Measurements from ENCODE around the gene ANKS1B. TPM values are rescaled to one million over a fixed set of nuclear protein-coding genes. Genes with fewer than 3 reads are reported as not detected.

Gene ANKS1B
- total RNA-seq, 2 donors from 2014 or later, result 45.5 to 65.9 TPM

DNA sequence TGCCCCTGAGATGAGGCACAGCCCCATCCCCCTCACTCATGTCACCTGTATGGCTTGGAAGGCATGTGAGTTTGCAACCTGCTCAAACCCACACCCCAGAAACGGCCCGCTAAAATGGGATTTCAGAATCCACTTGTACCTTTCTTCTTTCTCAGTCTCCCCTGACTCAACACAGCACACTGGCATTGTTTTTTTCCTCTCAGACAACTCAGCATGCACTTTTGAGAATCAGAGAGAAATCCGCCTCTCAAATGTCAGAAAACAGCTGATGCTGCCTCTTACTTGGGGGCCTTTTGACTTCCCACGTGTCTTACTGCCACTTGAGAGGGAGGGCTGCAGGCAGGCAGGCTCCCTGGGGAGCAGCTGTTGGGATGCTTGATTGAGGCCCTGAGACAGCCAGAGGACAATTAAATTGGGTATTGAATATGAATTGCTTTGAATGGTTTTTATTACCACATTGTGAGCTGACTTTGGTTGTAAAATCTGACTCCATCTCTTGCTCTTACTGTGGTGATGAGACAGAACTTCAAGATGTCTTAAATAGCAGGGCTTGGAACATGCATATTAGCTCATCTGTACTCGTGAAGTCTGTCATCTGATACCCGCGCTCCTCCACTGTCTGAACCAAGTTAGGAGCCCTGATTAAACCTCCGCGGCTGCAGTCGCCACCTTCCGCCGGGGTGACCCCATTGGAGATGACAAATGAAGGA, 1243.0 kb downstream of the ANKS1B start:
- TF ChIP-seq, protein P1, sequence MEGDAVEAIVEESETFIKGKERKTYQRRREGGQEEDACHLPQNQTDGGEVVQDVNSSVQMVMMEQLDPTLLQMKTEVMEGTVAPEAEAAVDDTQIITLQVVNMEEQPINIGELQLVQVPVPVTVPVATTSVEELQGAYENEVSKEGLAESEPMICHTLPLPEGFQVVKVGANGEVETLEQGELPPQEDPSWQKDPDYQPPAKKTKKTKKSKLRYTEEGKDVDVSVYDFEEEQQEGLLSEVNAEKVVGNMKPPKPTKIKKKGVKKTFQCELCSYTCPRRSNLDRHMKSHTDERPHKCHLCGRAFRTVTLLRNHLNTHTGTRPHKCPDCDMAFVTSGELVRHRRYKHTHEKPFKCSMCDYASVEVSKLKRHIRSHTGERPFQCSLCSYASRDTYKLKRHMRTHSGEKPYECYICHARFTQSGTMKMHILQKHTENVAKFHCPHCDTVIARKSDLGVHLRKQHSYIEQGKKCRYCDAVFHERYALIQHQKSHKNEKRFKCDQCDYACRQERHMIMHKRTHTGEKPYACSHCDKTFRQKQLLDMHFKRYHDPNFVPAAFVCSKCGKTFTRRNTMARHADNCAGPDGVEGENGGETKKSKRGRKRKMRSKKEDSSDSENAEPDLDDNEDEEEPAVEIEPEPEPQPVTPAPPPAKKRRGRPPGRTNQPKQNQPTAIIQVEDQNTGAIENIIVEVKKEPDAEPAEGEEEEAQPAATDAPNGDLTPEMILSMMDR (IDR thresholded peaks at IDR 0.05), result no peak
- Histone ChIP-seq H3K27me3 (replicated peaks; ENCODE audit: insufficient read depth) (no peaks in the 10 kb centered on the region), H3K27ac (no peak overlapping the region), H3K9me3 (no peaks in the 10 kb centered on the region), H3K36me3 (no peaks in the 10 kb centered on the region), H3K4me1 (ENCODE audit: control insufficient read depth in 1 of 2, low read depth in 2 of 2) (peaks cover 0 to 6% of the 10 kb centered on the region in 2 donors), H3K4me3 (no peak overlapping the region)
- ATAC-seq (ENCODE audit: insufficient number of reproducible peaks, low FRiP score, low read depth), result no peak
- no peak for DNase-seq (ENCODE audit: low spot score)

DNA sequence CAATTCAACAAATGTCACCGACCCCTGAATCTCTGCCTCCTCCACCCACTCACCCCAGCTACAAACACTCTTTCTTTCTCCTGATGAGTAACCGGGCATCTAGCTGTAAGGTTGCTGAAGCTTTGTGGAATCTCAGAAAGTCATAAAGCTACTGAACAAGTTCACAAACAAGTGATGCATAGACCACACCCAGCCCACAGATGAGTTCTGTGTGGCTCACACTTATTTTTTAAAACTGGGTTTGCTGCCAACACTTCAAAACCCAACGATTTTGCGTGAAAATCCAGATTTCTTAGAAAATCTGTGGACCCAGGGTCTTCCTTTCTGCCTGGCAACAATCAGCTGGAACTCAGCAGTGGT, 1243.6 kb downstream of the ANKS1B start:
- H3K27ac ChIP-seq, result no peak overlapping the region
- H3K4me3 ChIP-seq, result no peak overlapping the region
- TF ChIP-seq, protein P1 (IDR thresholded peaks at IDR 0.05), result no peak
- no peaks in the 10 kb centered on the region for H3K36me3 ChIP-seq
- H3K27me3 ChIP-seq (replicated peaks; ENCODE audit: insufficient read depth), result no peaks in the 10 kb centered on the region
- peaks cover 0 to 4% of the 10 kb centered on the region in 2 donors for H3K4me1 ChIP-seq (ENCODE audit: control insufficient read depth in 1 of 2, low read depth in 2 of 2)
- ATAC-seq (ENCODE audit: insufficient number of reproducible peaks, low FRiP score, low read depth) (no peak), DNase-seq (ENCODE audit: low spot score) (no peak)
- H3K9me3 ChIP-seq, result no peaks in the 10 kb centered on the region

DNA sequence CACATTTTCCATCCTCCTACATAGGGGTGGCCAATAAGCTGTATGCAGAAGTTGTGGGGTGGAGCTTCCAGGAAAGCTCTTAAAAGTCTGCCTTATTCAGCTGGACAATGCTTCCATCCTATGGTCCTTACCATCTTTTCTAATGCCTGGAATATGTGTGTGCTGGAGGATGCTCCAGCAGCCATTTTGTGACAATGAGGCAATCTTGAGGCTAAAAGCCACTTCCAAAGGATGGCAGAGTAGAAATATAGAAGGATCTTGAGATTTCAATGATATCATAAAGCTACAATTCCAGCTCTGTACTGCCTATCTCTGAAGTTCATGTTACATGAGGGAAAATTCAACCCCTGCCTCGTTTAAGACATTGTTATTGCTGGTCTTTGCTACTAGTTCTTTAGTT, 1244.0 kb downstream of the ANKS1B start:
- DNase-seq (ENCODE audit: low spot score), result no peak
- no peaks in the 10 kb centered on the region for H3K4me1 ChIP-seq (ENCODE audit: control insufficient read depth in 1 of 2, low read depth in 2 of 2)
- no peak overlapping the region for H3K27ac ChIP-seq
- no peaks in the 10 kb centered on the region for H3K27me3 ChIP-seq (replicated peaks; ENCODE audit: insufficient read depth)
- no peak for ATAC-seq (ENCODE audit: insufficient number of reproducible peaks, low FRiP score, low read depth)
- no peaks in the 10 kb centered on the region for H3K9me3 ChIP-seq
- no peaks in the 10 kb centered on the region for H3K36me3 ChIP-seq
- TF ChIP-seq, protein P1 (IDR thresholded peaks at IDR 0.05), result no peak
- no peak overlapping the region for H3K4me3 ChIP-seq

DNA sequence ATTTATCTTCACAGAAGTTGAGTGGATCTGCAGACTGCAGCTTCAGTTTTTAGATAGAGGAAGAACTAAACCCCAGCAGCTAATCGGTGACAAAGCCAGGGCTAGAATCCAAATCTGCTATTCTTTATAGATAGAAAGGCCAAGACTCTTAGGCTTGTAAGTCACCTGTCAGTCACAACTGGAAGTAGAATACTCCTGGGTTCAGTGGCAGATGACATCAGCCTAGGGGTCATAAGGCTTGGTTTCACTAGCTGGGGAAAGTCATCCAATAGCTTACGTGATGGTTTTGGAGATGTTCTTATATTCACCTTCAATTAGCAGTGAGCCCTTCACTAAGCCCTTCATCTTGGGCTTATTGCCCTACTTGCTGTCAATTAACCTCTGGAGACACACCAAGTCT, 1246.2 kb downstream of the ANKS1B start:
- DNase-seq (ENCODE audit: low spot score), result no peak
- TF ChIP-seq, protein P1 (IDR thresholded peaks at IDR 0.05), result no peak
- H3K36me3 ChIP-seq, result peaks cover 6% of the 10 kb centered on the region

DNA sequence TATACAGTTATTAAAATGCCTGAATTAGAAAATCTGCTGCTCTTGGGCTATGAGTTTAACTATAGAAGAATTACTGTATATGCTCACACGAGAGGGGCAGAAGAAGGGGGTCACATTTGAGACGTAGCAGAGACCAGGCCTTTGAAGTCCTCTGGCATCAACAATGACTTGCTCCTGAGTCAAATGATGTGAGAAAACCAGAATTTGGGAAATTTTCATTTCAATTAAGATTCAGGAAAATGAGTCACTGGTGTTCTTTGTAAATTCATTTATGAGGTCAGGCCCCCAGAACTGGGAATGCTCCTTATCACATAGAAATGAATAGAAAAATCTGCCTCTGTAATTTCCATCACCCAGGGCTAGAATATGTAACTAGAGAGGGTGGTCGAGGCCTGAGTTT, 1246.7 kb downstream of the ANKS1B start:
- Histone ChIP-seq H3K9me3 (no peaks in the 10 kb centered on the region), H3K4me3 (no peak overlapping the region), H3K36me3 (peaks cover 12% of the 10 kb centered on the region), H3K27me3 (replicated peaks; ENCODE audit: insufficient read depth) (no peaks in the 10 kb centered on the region), H3K4me1 (ENCODE audit: control insufficient read depth in 1 of 2, low read depth in 2 of 2) (no peaks in the 10 kb centered on the region), H3K27ac (no peak overlapping the region)
- ATAC-seq (ENCODE audit: insufficient number of reproducible peaks, low FRiP score, low read depth) (no peak), DNase-seq (ENCODE audit: low spot score) (no peak)
- TF ChIP-seq, protein P1 (IDR thresholded peaks at IDR 0.05), result no peak

More for the DNA sequence above, 1246.2 kb downstream of the ANKS1B start:
- H3K27me3 ChIP-seq (replicated peaks; ENCODE audit: insufficient read depth), result no peaks in the 10 kb centered on the region
- H3K27ac ChIP-seq, result no peak overlapping the region
- H3K4me3 ChIP-seq, result no peak overlapping the region
- no peak for ATAC-seq (ENCODE audit: insufficient number of reproducible peaks, low FRiP score, low read depth)
- no peaks in the 10 kb centered on the region for H3K4me1 ChIP-seq (ENCODE audit: control insufficient read depth in 1 of 2, low read depth in 2 of 2)
- no peaks in the 10 kb centered on the region for H3K9me3 ChIP-seq
